Ectodermal cell (in vitro differentiated cells): ENCODE data around the gene MAP4K5.
A peak's percentile ranks its signal among the peaks of the same experiment; 100 is the strongest.

Experiments used
- H3K27ac ChIP-seq: 2 replicates; pipeline ENCODE4 v1.7.0; 2013; ENCODE audit warnings: mild to moderate bottlenecking, low read depth, low read length; ENCODE audit not compliant: insufficient read depth, poor library complexity, severe bottlenecking
- H3K27me3 ChIP-seq: 2 replicates; pipeline ENCODE4 v1.7.0; 2013; ENCODE audit warnings: mild to moderate bottlenecking, low read length; ENCODE audit not compliant: insufficient read depth, control insufficient read depth, poor library complexity, severe bottlenecking
- H3K36me3 ChIP-seq: one replicate; pipeline ENCODE4 v1.7.0; 2013; ENCODE audit warnings: low read length; ENCODE audit not compliant: control insufficient read depth, insufficient read depth
- H3K4me1 ChIP-seq: one replicate; pipeline ENCODE4 v1.7.0; 2013; ENCODE audit warnings: low read length; ENCODE audit not compliant: control insufficient read depth, insufficient read depth
- H3K4me3 ChIP-seq: 2 replicates; pipeline ENCODE4 v1.7.0; 2013; ENCODE audit warnings: low read depth, low read length, control low read depth; ENCODE audit not compliant: insufficient read depth
- H3K9me3 ChIP-seq: 2 replicates; pipeline ENCODE4 v1.7.0; 2013; ENCODE audit warnings: mild to moderate bottlenecking, low read length, moderate library complexity; ENCODE audit not compliant: control insufficient read depth
- WGBS, 2 experiments: methylation state at CpG; one replicate each; pipeline ENCODE4 v1.1.7; 2013; ENCODE audit warnings: missing lambda C conversion rate in 2 of 2; 5-methylcytosine and 5-hydroxymethylcytosine counted together

Gene MAP4K5

GRCh38 chr14:50533241-50533705, 904 bp upstream of the MAP4K5 start:
- 64 to 70% methylated on average over 3 to 5 of the region's 5 CpGs for WGBS, 2 experiments
- H3K4me3 ChIP-seq, result peak overlapping the region; percentile 60
- H3K36me3 ChIP-seq, result no peaks in the 10 kb centered on the region
- peaks cover 16% of the 10 kb centered on the region for H3K27me3 ChIP-seq
- peaks cover 11% of the 10 kb centered on the region for H3K4me1 ChIP-seq
- no peaks in the 10 kb centered on the region for H3K9me3 ChIP-seq
- H3K27ac ChIP-seq, result no peak overlapping the region

GRCh38 chr14:50531595-50532501, 521 bp downstream of the MAP4K5 start:
- peaks cover 11% of the 10 kb centered on the region for H3K4me1 ChIP-seq
- peak overlapping the region; percentile 74 for H3K27ac ChIP-seq
- no peaks in the 10 kb centered on the region for H3K36me3 ChIP-seq
- peaks cover 16% of the 10 kb centered on the region for H3K27me3 ChIP-seq
- H3K9me3 ChIP-seq, result no peaks in the 10 kb centered on the region
- peak overlapping the region; percentile 60 for H3K4me3 ChIP-seq
- 0% methylated on average over 82 of the region's 82 CpGs for WGBS, 2 experiments

GRCh38 chr14:50530794-50531365, 1.5 kb downstream of the MAP4K5 start:
- Histone ChIP-seq H3K36me3 (no peaks in the 10 kb centered on the region), H3K4me3 (peak overlapping the region; percentile 60), H3K9me3 (no peaks in the 10 kb centered on the region), H3K4me1 (peaks cover 11% of the 10 kb centered on the region), H3K27ac (no peak overlapping the region), H3K27me3 (peaks cover 16% of the 10 kb centered on the region)
- 67 to 79% methylated on average over 4 to 8 of the region's 8 CpGs for WGBS, 2 experiments

GRCh38 chr14:50530358-50530757, 2.0 kb downstream of the MAP4K5 start:
- no peak overlapping the region for H3K27ac ChIP-seq
- peak overlapping the region; percentile 60 for H3K4me3 ChIP-seq
- H3K36me3 ChIP-seq, result no peaks in the 10 kb centered on the region
- no CpG with 5 or more reads among the region's 1 CpG for WGBS, 2 experiments
- H3K9me3 ChIP-seq, result no peaks in the 10 kb centered on the region
- H3K27me3 ChIP-seq, result peaks cover 16% of the 10 kb centered on the region
- peaks cover 11% of the 10 kb centered on the region for H3K4me1 ChIP-seq

GRCh38 chr14:50529288-50530179, 2.8 kb downstream of the MAP4K5 start:
- peaks cover 11% of the 10 kb centered on the region for H3K4me1 ChIP-seq
- no peak overlapping the region for H3K27ac ChIP-seq
- WGBS, 2 experiments, result 84 to 89% methylated on average over 5 to 6 of the region's 6 CpGs
- H3K4me3 ChIP-seq, result no peak overlapping the region
- no peaks in the 10 kb centered on the region for H3K9me3 ChIP-seq
- no peaks in the 10 kb centered on the region for H3K36me3 ChIP-seq
- peaks cover 16% of the 10 kb centered on the region for H3K27me3 ChIP-seq

GRCh38 chr14:50528000-50528399, 4.4 kb downstream of the MAP4K5 start:
- H3K36me3 ChIP-seq, result no peaks in the 10 kb centered on the region
- peaks cover 13% of the 10 kb centered on the region for H3K4me1 ChIP-seq
- no peak overlapping the region for H3K4me3 ChIP-seq
- peaks cover 4% of the 10 kb centered on the region for H3K27me3 ChIP-seq
- no peak overlapping the region for H3K27ac ChIP-seq
- no peaks in the 10 kb centered on the region for H3K9me3 ChIP-seq
- 100% methylated on average over 1 of the region's 1 CpG for WGBS, 2 experiments

GRCh38 chr14:50524731-50525515, 7.4 kb downstream of the MAP4K5 start:
- 94 to 95% methylated on average over 5 to 6 of the region's 6 CpGs for WGBS, 2 experiments
- Histone ChIP-seq H3K4me1 (peaks cover 7% of the 10 kb centered on the region), H3K27me3 (no peaks in the 10 kb centered on the region), H3K4me3 (no peak overlapping the region), H3K36me3 (no peaks in the 10 kb centered on the region), H3K9me3 (no peaks in the 10 kb centered on the region), H3K27ac (no peak overlapping the region)

- 94 to 97% methylated on average over 2 of the region's 2 CpGs for WGBS, 2 experiments
- no peaks in the 10 kb centered on the region for H3K36me3 ChIP-seq
- H3K4me3 ChIP-seq, result no peak overlapping the region
These were observed 8.3 kb downstream of the MAP4K5 start for GRCh38 chr14:50524060-50524459.

GRCh38 chr14:50523271-50524041, 8.9 kb downstream of the MAP4K5 start:
- Histone ChIP-seq H3K27me3 (no peaks in the 10 kb centered on the region), H3K9me3 (no peaks in the 10 kb centered on the region), H3K27ac (no peak overlapping the region), H3K4me1 (peaks cover 3% of the 10 kb centered on the region), H3K36me3 (no peaks in the 10 kb centered on the region), H3K4me3 (no peak overlapping the region)
- WGBS, 2 experiments, result 87 to 88% methylated on average over 3 to 4 of the region's 5 CpGs

More at GRCh38 chr14:50524060-50524459, 8.3 kb downstream of the MAP4K5 start:
- Histone ChIP-seq H3K27ac (no peak overlapping the region), H3K27me3 (no peaks in the 10 kb centered on the region), H3K4me1 (peaks cover 3% of the 10 kb centered on the region), H3K9me3 (no peaks in the 10 kb centered on the region)
